ENCODE results near the gene TROAP.
A peak's percentile ranks its signal among the peaks of the same experiment; 100 is the strongest.

Gene TROAP

GRCh38 chr12:49296836-49297694 is 26.0 kb upstream of the TROAP start (continued):
- no peak for TF ChIP-seq HIC1 (tag by site-specific recombination; IDR thresholded peaks at IDR 0.05)
- no peak for TF ChIP-seq ZNF530 (tag by site-specific recombination; IDR thresholded peaks at IDR 0.05; ENCODE audit: low read depth)
- peak; percentile 97 for TF ChIP-seq ZBTB20 (tag by site-specific recombination; IDR thresholded peaks at IDR 0.05)
- TF ChIP-seq ZNF677 (tag by site-specific recombination; IDR thresholded peaks at IDR 0.05) = no peak
- TF ChIP-seq ZNF169 (tag by site-specific recombination; IDR thresholded peaks at IDR 0.05) = no peak; the same call in 1 of the 2 replicates
- TF ChIP-seq GLI2 (tag by site-specific recombination; IDR thresholded peaks at IDR 0.05; ENCODE audit: borderline replicate concordance, low read depth) = no peak
- TF ChIP-seq ZNF843 (tag by site-specific recombination; IDR thresholded peaks at IDR 0.05) = no peak; the same call in 1 of the 2 replicates
- no peak for TF ChIP-seq ZNF16 (tag by site-specific recombination; IDR thresholded peaks at IDR 0.05; ENCODE audit: low read depth)
- TF ChIP-seq, protein P1, sequence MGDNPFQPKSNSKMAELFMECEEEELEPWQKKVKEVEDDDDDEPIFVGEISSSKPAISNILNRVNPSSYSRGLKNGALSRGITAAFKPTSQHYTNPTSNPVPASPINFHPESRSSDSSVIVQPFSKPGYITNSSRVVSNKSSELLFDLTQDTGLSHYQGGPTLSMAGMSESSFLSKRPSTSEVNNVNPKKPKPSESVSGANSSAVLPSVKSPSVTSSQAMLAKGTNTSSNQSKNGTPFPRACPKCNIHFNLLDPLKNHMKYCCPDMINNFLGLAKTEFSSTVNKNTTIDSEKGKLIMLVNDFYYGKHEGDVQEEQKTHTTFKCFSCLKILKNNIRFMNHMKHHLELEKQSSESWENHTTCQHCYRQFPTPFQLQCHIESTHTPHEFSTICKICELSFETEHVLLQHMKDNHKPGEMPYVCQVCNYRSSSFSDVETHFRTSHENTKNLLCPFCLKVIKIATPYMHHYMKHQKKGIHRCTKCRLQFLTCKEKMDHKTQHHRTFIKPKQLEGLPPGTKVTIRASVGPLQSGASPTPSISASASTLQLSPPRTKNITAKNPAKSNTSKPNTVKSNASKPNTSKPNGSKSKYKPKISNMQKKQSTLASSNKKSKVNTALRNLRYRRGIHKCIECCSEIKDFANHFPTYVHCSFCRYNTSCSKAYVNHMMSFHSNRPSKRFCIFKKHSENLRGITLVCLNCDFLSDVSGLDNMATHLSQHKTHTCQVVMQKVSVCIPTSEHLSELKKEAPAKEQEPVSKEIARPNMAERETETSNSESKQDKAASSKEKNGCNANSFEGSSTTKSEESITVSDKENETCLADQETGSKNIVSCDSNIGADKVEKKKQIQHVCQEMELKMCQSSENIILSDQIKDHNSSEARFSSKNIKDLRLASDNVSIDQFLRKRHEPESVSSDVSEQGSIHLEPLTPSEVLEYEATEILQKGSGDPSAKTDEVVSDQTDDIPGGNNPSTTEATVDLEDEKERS (tag by site-specific recombination; IDR thresholded peaks at IDR 0.05) = no peak
- peak; percentile 98 for TF ChIP-seq SCRT1 (tag by site-specific recombination; IDR thresholded peaks at IDR 0.05; ENCODE audit: borderline replicate concordance)
- TF ChIP-seq KLF8 (tag by site-specific recombination; IDR thresholded peaks at IDR 0.05) = peak; percentile 92
- TF ChIP-seq, protein P2, sequence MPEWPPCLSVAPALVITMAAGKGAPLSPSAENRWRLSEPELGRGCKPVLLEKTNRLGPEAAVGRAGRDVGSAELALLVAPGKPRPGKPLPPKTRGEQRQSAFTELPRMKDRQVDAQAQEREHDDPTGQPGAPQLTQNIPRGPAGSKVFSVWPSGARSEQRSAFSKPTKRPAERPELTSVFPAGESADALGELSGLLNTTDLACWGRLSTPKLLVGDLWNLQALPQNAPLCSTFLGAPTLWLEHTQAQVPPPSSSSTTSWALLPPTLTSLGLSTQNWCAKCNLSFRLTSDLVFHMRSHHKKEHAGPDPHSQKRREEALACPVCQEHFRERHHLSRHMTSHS (tag by site-specific recombination; IDR thresholded peaks at IDR 0.05) = no peak
- TF ChIP-seq ZNF223 (tag by site-specific recombination; IDR thresholded peaks at IDR 0.05) = 0 out of 2 replicates have a peak, but pooled peaks have one; percentile 10
- TF ChIP-seq, protein P3, sequence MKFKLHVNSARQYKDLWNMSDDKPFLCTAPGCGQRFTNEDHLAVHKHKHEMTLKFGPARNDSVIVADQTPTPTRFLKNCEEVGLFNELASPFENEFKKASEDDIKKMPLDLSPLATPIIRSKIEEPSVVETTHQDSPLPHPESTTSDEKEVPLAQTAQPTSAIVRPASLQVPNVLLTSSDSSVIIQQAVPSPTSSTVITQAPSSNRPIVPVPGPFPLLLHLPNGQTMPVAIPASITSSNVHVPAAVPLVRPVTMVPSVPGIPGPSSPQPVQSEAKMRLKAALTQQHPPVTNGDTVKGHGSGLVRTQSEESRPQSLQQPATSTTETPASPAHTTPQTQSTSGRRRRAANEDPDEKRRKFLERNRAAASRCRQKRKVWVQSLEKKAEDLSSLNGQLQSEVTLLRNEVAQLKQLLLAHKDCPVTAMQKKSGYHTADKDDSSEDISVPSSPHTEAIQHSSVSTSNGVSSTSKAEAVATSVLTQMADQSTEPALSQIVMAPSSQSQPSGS (tag by site-specific recombination; IDR thresholded peaks at IDR 0.05; ENCODE audit: low read depth) = no peak
- TF ChIP-seq, protein P4, sequence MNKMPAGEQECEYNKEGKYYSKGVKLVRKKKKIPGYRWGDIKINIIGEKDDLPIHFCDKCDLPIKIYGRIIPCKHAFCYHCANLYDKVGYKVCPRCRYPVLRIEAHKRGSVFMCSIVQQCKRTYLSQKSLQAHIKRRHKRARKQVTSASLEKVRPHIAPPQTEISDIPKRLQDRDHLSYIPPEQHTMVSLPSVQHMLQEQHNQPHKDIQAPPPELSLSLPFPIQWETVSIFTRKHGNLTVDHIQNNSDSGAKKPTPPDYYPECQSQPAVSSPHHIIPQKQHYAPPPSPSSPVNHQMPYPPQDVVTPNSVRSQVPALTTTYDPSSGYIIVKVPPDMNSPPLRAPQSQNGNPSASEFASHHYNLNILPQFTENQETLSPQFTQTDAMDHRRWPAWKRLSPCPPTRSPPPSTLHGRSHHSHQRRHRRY (tag by site-specific recombination; IDR thresholded peaks at IDR 0.05) = 0 out of 2 replicates have a peak, but pooled peaks have one; percentile 25
- TF ChIP-seq ZNF510 (tag by site-specific recombination; IDR thresholded peaks at IDR 0.05; ENCODE audit: insufficient replicate concordance) = no peak
- no peak for TF ChIP-seq ZNF311 (tag by site-specific recombination; IDR thresholded peaks at IDR 0.05; ENCODE audit: borderline replicate concordance)
- no peak for TF ChIP-seq PRDM6 (tag by site-specific recombination; IDR thresholded peaks at IDR 0.05)
- peak; percentile 94 for TF ChIP-seq KLF1 (tag by site-specific recombination; IDR thresholded peaks at IDR 0.05)
- TF ChIP-seq ZNF610 (tag by site-specific recombination; IDR thresholded peaks at IDR 0.05; ENCODE audit: borderline replicate concordance) = peak; percentile 97
- TF ChIP-seq, protein P5, sequence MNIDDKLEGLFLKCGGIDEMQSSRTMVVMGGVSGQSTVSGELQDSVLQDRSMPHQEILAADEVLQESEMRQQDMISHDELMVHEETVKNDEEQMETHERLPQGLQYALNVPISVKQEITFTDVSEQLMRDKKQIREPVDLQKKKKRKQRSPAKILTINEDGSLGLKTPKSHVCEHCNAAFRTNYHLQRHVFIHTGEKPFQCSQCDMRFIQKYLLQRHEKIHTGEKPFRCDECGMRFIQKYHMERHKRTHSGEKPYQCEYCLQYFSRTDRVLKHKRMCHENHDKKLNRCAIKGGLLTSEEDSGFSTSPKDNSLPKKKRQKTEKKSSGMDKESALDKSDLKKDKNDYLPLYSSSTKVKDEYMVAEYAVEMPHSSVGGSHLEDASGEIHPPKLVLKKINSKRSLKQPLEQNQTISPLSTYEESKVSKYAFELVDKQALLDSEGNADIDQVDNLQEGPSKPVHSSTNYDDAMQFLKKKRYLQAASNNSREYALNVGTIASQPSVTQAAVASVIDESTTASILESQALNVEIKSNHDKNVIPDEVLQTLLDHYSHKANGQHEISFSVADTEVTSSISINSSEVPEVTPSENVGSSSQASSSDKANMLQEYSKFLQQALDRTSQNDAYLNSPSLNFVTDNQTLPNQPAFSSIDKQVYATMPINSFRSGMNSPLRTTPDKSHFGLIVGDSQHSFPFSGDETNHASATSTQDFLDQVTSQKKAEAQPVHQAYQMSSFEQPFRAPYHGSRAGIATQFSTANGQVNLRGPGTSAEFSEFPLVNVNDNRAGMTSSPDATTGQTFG (tag by site-specific recombination; IDR thresholded peaks at IDR 0.05; ENCODE audit: borderline replicate concordance) = no peak
- no peak for TF ChIP-seq ZNF747 (tag by site-specific recombination; IDR thresholded peaks at IDR 0.05)
- TF ChIP-seq, protein P6, sequence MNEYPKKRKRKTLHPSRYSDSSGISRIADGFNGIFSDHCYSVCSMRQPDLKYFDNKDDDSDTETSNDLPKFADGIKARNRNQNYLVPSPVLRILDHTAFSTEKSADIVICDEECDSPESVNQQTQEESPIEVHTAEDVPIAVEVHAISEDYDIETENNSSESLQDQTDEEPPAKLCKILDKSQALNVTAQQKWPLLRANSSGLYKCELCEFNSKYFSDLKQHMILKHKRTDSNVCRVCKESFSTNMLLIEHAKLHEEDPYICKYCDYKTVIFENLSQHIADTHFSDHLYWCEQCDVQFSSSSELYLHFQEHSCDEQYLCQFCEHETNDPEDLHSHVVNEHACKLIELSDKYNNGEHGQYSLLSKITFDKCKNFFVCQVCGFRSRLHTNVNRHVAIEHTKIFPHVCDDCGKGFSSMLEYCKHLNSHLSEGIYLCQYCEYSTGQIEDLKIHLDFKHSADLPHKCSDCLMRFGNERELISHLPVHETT (tag by site-specific recombination; IDR thresholded peaks at IDR 0.05) = peak; percentile 21; the same call in 1 of the 2 replicates

Measured in HEK293 (cell line).